Lower leg skin (tissue), 3 donors: ENCODE results near the gene CDCA5.

Source experiments
- POLR2A ChIP-seq, 2 donors: fragments of 450-650 bp; IDR thresholded peaks; one replicate each; pipeline ENCODE4 v1.6.1; 2016 to 2017; ENCODE audit warnings: antibody characterized with exemption in 2 of 2, mild to moderate bottlenecking in 1 of 2, moderate library complexity in 1 of 2
- TF ChIP-seq, protein P1 (sequence below), 3 donors: fragments of 450-650 bp; IDR thresholded peaks; one replicate each; pipeline ENCODE4 v1.5.1; 2016; ENCODE audit warnings: antibody characterized with exemption in 3 of 3, mild to moderate bottlenecking in 3 of 3, moderate library complexity in 2 of 3

DNA sequence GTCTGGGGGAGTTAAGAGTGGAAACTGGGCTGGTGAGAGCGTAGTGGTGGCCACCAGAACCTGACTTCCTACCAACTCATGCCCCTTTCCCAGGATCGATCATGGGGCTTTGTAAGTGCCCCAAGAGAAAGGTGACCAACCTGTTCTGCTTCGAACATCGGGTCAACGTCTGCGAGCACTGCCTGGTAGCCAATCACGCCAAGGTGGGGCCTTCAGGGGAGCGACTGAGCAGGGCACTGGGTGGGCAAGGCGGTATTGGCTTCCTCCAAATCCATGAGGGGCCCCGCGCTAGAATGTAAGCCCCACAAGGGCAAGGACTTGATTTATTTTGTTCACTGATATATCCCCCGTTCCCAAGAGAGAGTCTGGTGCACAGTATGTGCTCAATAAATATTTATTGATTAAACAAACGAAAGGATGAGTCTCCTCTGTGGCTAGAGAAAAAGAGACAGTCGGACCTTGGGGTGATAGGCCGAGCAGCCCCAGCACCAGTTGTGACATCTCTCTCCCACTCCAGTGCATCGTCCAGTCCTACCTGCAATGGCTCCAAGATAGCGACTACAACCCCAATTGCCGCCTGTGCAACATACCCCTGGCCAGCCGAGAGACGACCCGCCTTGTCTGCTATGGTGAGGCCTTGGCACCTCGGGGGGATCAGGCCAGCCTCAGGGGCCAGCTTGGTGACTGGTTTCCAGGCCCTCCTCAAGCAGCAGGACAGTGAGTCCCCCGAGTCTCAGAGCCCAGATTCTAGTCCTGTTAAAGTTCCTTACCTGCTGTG is 947 bp upstream of the CDCA5 start:
- TF ChIP-seq, protein P1, sequence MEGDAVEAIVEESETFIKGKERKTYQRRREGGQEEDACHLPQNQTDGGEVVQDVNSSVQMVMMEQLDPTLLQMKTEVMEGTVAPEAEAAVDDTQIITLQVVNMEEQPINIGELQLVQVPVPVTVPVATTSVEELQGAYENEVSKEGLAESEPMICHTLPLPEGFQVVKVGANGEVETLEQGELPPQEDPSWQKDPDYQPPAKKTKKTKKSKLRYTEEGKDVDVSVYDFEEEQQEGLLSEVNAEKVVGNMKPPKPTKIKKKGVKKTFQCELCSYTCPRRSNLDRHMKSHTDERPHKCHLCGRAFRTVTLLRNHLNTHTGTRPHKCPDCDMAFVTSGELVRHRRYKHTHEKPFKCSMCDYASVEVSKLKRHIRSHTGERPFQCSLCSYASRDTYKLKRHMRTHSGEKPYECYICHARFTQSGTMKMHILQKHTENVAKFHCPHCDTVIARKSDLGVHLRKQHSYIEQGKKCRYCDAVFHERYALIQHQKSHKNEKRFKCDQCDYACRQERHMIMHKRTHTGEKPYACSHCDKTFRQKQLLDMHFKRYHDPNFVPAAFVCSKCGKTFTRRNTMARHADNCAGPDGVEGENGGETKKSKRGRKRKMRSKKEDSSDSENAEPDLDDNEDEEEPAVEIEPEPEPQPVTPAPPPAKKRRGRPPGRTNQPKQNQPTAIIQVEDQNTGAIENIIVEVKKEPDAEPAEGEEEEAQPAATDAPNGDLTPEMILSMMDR (IDR thresholded peaks at IDR 0.05): no peak
- TF ChIP-seq POLR2A (IDR thresholded peaks at IDR 0.05): no peak
